Astrocyte of the spinal cord (primary cell): ENCODE data around the gene TMEM151B.

Source experiments
- DNase-seq: peaks from one replicate; pipeline ENCODE4 v3.0.0; 2011; ENCODE audit warnings: low read depth, low spot score
- H3K4me3 ChIP-seq: 2 replicates; pipeline ENCODE4 v1.5.1; 2011; ENCODE audit warnings: low read depth, mild to moderate bottlenecking, low read length, moderate library complexity
- in situ Hi-C: cut with HindIII; loops from 2 replicates; pipeline ENCODE4 v1.10.0; 2017; ENCODE audit warnings: low sequenced_read_pairs
- TF ChIP-seq, protein P1 (sequence below): IDR thresholded peaks from 2 replicates; pipeline ENCODE4 v1.5.1; 2012; ENCODE audit warnings: low read depth, mild to moderate bottlenecking, low read length, inconsistent platforms

The TMEM151B gene

GRCh38 chr6:44306710-44307109, 36.5 kb downstream of the TMEM151B start:
- in situ Hi-C loops: no loop called here
- TF ChIP-seq, protein P1, sequence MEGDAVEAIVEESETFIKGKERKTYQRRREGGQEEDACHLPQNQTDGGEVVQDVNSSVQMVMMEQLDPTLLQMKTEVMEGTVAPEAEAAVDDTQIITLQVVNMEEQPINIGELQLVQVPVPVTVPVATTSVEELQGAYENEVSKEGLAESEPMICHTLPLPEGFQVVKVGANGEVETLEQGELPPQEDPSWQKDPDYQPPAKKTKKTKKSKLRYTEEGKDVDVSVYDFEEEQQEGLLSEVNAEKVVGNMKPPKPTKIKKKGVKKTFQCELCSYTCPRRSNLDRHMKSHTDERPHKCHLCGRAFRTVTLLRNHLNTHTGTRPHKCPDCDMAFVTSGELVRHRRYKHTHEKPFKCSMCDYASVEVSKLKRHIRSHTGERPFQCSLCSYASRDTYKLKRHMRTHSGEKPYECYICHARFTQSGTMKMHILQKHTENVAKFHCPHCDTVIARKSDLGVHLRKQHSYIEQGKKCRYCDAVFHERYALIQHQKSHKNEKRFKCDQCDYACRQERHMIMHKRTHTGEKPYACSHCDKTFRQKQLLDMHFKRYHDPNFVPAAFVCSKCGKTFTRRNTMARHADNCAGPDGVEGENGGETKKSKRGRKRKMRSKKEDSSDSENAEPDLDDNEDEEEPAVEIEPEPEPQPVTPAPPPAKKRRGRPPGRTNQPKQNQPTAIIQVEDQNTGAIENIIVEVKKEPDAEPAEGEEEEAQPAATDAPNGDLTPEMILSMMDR: no peak
- no peak for DNase-seq
- no peak overlapping the region for H3K4me3 ChIP-seq

GRCh38 chr6:44307217-44307616, 37.0 kb downstream of the TMEM151B start:
- no peak for DNase-seq
- TF ChIP-seq, protein P1: no peak
- H3K4me3 ChIP-seq: no peak overlapping the region
- in situ Hi-C loops: no loop called here

- peak; percentile 49 for DNase-seq
- TF ChIP-seq, protein P1: no peak
- H3K4me3 ChIP-seq: no peak overlapping the region
- in situ Hi-C loops: no loop called here
These were observed 38.8 kb downstream of the TMEM151B start for GRCh38 chr6:44309092-44309491.

DNA sequence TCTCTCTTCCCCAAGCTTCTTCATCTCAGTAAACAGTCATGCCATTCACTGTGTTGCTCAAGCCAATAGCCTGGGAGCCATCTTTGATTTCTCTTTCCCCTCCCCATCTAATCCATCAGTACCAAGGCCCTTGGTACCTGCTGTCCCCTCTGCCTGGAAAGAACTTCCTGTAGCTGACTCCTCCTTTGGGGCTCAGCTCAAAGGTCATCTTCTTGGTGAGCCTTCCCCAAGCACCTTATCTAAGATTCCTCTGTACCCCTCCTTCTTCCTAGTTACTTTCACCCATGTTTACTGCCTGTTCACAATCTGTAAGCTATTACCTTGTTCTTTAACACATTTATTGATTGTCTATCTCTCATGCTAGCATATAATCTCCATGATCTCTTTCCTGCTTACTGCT, 39.4 kb downstream of the TMEM151B start:
- H3K4me3 ChIP-seq: no peak overlapping the region
- TF ChIP-seq, protein P1: no peak
- no peak for DNase-seq
- in situ Hi-C loops: no loop called here

- TF ChIP-seq, protein P1: no peak
- in situ Hi-C loops: no loop called here
- DNase-seq: no peak
These were observed 40.0 kb downstream of the TMEM151B start for GRCh38 chr6:44310241-44310640.

DNA sequence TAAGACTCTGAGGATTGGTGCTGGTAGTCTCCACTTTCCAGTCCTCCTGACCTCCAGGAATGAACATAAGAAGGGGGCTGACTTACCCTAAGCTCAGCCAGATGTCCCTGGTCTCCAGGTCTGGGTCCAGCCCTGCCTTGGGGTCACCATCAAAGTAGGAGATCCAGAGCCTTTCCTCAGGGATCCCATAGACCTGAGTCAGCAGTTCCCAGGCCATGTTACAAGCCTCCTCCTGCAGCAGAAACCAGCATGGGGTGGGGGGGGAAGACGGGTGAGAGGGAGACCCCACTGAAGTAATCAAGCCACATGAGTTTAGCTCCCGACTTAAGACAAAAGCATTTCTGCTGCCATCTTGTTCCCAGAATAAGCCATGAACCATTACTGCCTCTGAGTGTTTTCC, 41.1 kb downstream of the TMEM151B start:
- no peak overlapping the region for H3K4me3 ChIP-seq
- TF ChIP-seq, protein P1: no peak
- in situ Hi-C loops: no loop called here
- no peak for DNase-seq

More at GRCh38 chr6:44310241-44310640, 40.0 kb downstream of the TMEM151B start:
- H3K4me3 ChIP-seq: no peak overlapping the region

DNA sequence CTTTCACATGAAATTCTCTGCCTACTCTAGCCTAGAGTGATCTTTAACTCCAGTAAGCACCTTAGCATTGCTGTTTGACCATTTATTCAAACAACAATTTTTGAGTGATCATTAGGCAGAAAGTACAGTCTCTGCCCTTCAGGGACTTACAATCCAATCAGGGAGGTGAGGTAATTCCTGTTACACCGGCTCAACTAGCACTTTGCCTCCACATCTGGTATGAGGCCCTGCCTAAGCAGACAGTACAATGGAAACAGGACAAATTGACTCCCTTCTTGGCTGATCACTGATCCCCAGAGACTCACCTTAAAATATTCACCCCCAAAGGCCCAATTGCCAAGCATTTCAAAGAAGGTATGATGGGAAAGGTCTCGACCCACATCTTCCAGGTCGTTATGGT, 41.5 kb downstream of the TMEM151B start:
- H3K4me3 ChIP-seq: no peak overlapping the region
- in situ Hi-C loops: no loop called here
- TF ChIP-seq, protein P1: no peak
- DNase-seq: no peak
